ENCODE results near the gene LCN15.

LCN15 gene

GRCh38 chr9:136711751-136712689 is 52.3 kb downstream of the LCN15 start, which contains the start of gene DIPK1B:
DIPK1B (plus strand) TSS chr9:136712572; CDS start chr9:136712666, 94 bp downstream.
- no peak for TF ChIP-seq RARB (CRISPR knock-in tag; IDR thresholded peaks at IDR 0.05)
- no peak for TF ChIP-seq POU6F1 (CRISPR knock-in tag; IDR thresholded peaks at IDR 0.05; ENCODE audit: borderline replicate concordance, low read depth)
- no peak for TF ChIP-seq PATZ1 (CRISPR knock-in tag; IDR thresholded peaks at IDR 0.05; ENCODE audit: borderline replicate concordance)
- TF ChIP-seq PPARA (CRISPR knock-in tag; IDR thresholded peaks at IDR 0.05; ENCODE audit: borderline replicate concordance), result no peak
- no peak for TF ChIP-seq BACH2 (CRISPR knock-in tag; IDR thresholded peaks at IDR 0.05; ENCODE audit: borderline replicate concordance)
- TF ChIP-seq ARNTL (CRISPR knock-in tag; IDR thresholded peaks at IDR 0.05; ENCODE audit: borderline replicate concordance, low read depth), result no peak
- TF ChIP-seq TCF4 (CRISPR knock-in tag; IDR thresholded peaks at IDR 0.05; ENCODE audit: borderline replicate concordance), result no peak
- no peak for TF ChIP-seq TOX (CRISPR knock-in tag; IDR thresholded peaks at IDR 0.05; ENCODE audit: borderline replicate concordance)
- no peak for TF ChIP-seq ISL1 (CRISPR knock-in tag; IDR thresholded peaks at IDR 0.05)
- TF ChIP-seq ZNF8 (CRISPR knock-in tag; IDR thresholded peaks at IDR 0.05), result no peak
- no peak for TF ChIP-seq ZFP30 (CRISPR knock-in tag; IDR thresholded peaks at IDR 0.05)
- no peak for TF ChIP-seq CSRNP3 (CRISPR knock-in tag; IDR thresholded peaks at IDR 0.05)
- no peak for TF ChIP-seq CSDC2 (CRISPR knock-in tag; IDR thresholded peaks at IDR 0.05)
- no peak for TF ChIP-seq ZFP3 (CRISPR knock-in tag; IDR thresholded peaks at IDR 0.05)
- TF ChIP-seq ESRRG (CRISPR knock-in tag; IDR thresholded peaks at IDR 0.05), result no peak
- no peak for TF ChIP-seq SNAI2 (CRISPR knock-in tag; IDR thresholded peaks at IDR 0.05)
- no peak for TF ChIP-seq TSHZ2 (CRISPR knock-in tag; IDR thresholded peaks at IDR 0.05)
- ATAC-seq, result peak; percentile 43

- ATAC-seq, result peak; percentile 24
These were observed 53.1 kb downstream of the LCN15 start for GRCh38 chr9:136711219-136711648.

- TF ChIP-seq TCF4 (CRISPR knock-in tag; IDR thresholded peaks at IDR 0.05; ENCODE audit: borderline replicate concordance) (no peak), CSRNP3 (CRISPR knock-in tag; IDR thresholded peaks at IDR 0.05) (no peak), ESRRG (CRISPR knock-in tag; IDR thresholded peaks at IDR 0.05) (no peak), POU6F1 (CRISPR knock-in tag; IDR thresholded peaks at IDR 0.05; ENCODE audit: borderline replicate concordance, low read depth) (no peak), SNAI2 (CRISPR knock-in tag; IDR thresholded peaks at IDR 0.05) (no peak), ZNF565 (CRISPR knock-in tag; conservative IDR thresholded peaks at IDR 0.05; ENCODE audit: low read depth) (no peak), CSDC2 (CRISPR knock-in tag; IDR thresholded peaks at IDR 0.05) (no peak), ZFP30 (CRISPR knock-in tag; IDR thresholded peaks at IDR 0.05) (no peak), PATZ1 (CRISPR knock-in tag; IDR thresholded peaks at IDR 0.05; ENCODE audit: borderline replicate concordance) (no peak), ISL1 (CRISPR knock-in tag; IDR thresholded peaks at IDR 0.05) (no peak), CREB5 (CRISPR knock-in tag; IDR thresholded peaks at IDR 0.05; ENCODE audit: low read depth) (no peak), RARB (CRISPR knock-in tag; IDR thresholded peaks at IDR 0.05) (no peak), ZNF8 (CRISPR knock-in tag; IDR thresholded peaks at IDR 0.05) (no peak), ARNTL (CRISPR knock-in tag; IDR thresholded peaks at IDR 0.05; ENCODE audit: borderline replicate concordance, low read depth) (no peak)
- ATAC-seq, result no peak
These were observed 53.8 kb downstream of the LCN15 start for GRCh38 chr9:136710543-136710942.

Measured in SK-N-SH treated with all-trans-retinoic acid at 6 μM for 48 hours (cell line).